Measurements from ENCODE around the gene ZNF664. TPM values are rescaled to one million over a fixed set of nuclear protein-coding genes. Genes with fewer than 3 reads are reported as not detected.

ZNF664 gene
- total and polyA plus RNA-seq, 2 of the 4 experiments (the other 2 are of a cell fraction), result 29.9 to 32.6 TPM

- in situ Hi-C loops (cut with MboI; ENCODE audit: low sequenced_read_pairs), result no loop called here
- Histone ChIP-seq H3K9me3 (ENCODE audit: control insufficient read depth, insufficient read depth, low read length) (no peaks in the 10 kb centered on the region), H2BK15ac (ENCODE audit: low read depth, low read length) (no peak overlapping the region), H3K56ac (ENCODE audit: extremely low read depth, insufficient read depth, low read length) (no peak overlapping the region), H3K27me3 (ENCODE audit: control insufficient read depth, insufficient read depth, low read length) (no peaks in the 10 kb centered on the region), H2BK5ac (ENCODE audit: low read depth, low read length, poor library complexity, severe bottlenecking) (no peak overlapping the region), H2AK5ac (ENCODE audit: low read depth, low read length) (no peak overlapping the region), H3K9ac (ENCODE audit: low read depth, low read length) (no peak overlapping the region), H2BK20ac (ENCODE audit: low read depth, low read length) (no peak overlapping the region), H4K5ac (ENCODE audit: low read depth, low read length) (no peak overlapping the region), H2BK120ac (ENCODE audit: low read depth, low read length) (no peak overlapping the region), H2AK9ac (replicated peaks; ENCODE audit: low read depth, low read length, poor library complexity) (no peak overlapping the region), H3K4me3 (ENCODE audit: insufficient read depth, low read depth, low read length) (no peak overlapping the region), H3K79me1 (ENCODE audit: low read depth in 1 of 2, low read length in 2 of 2) (peaks cover 20 to 70% of the 10 kb centered on the region in 2 experiments), H4K8ac (ENCODE audit: low read depth in 2 of 2, low read length in 2 of 2) (no peak overlapping the region), H3K4ac (ENCODE audit: low read depth, low read length) (no peak overlapping the region), H3K9me1 (ENCODE audit: insufficient read depth, low read length) (peaks cover 6% of the 10 kb centered on the region; the same call in 1 of the 2 replicates), H3K18ac (ENCODE audit: low read depth, low read length) (no peak overlapping the region), H3K27ac (ENCODE audit: insufficient read depth, low read length) (no peak overlapping the region), H3K4me1 (ENCODE audit: control insufficient read depth, insufficient read depth, low read length) (peaks cover 10% of the 10 kb centered on the region), H3K4me2 (ENCODE audit: low read depth, low read length) (no peak overlapping the region), H2AFZ (replicated peaks; ENCODE audit: low read length, poor library complexity) (no peak overlapping the region), H3K23ac (ENCODE audit: low read depth, low read length) (no peak overlapping the region), H3K36me3 (ENCODE audit: control insufficient read depth, insufficient read depth, low read length) (no peaks in the 10 kb centered on the region), H4K20me1 (ENCODE audit: insufficient read depth, low read length) (0 out of 2 replicates have a peak, but pooled peaks cover 4% of the 10 kb centered on the region), H3K14ac (replicated peaks; ENCODE audit: low read depth, low read length) (no peak overlapping the region), H4K91ac (ENCODE audit: insufficient read depth, low read depth, low read length) (no peak overlapping the region)
- WGBS, 2 experiments (ENCODE audit: extremely low coverage in 2 of 2, insufficient read length in 1 of 2), result no CpG with 5 or more reads among the region's 9 CpGs
- TF ChIP-seq, protein P1, sequence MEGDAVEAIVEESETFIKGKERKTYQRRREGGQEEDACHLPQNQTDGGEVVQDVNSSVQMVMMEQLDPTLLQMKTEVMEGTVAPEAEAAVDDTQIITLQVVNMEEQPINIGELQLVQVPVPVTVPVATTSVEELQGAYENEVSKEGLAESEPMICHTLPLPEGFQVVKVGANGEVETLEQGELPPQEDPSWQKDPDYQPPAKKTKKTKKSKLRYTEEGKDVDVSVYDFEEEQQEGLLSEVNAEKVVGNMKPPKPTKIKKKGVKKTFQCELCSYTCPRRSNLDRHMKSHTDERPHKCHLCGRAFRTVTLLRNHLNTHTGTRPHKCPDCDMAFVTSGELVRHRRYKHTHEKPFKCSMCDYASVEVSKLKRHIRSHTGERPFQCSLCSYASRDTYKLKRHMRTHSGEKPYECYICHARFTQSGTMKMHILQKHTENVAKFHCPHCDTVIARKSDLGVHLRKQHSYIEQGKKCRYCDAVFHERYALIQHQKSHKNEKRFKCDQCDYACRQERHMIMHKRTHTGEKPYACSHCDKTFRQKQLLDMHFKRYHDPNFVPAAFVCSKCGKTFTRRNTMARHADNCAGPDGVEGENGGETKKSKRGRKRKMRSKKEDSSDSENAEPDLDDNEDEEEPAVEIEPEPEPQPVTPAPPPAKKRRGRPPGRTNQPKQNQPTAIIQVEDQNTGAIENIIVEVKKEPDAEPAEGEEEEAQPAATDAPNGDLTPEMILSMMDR (conservative IDR thresholded peaks at IDR 0.05; ENCODE audit: low read depth, low read length), result no peak
- no peak for TF ChIP-seq RCOR1 (IDR thresholded peaks at IDR 0.05; ENCODE audit: insufficient replicate concordance, low read length)
- TF ChIP-seq MXI1 (IDR thresholded peaks at IDR 0.05; ENCODE audit: borderline replicate concordance, low read depth, low read length), result no peak
- dilution Hi-C loops (cut with HindIII; ENCODE audit: low sequenced_read_pairs, unreplicated experiment), result no loop called here
- DNase-seq (no peak), ATAC-seq (ENCODE audit: low read depth) (no peak)
- no TSS peak for BruUV-seq (replicated peaks)
- POLR2A ChIA-PET (ENCODE audit: unreplicated experiment), result no interaction called here
- CTCF ChIA-PET, result interaction anchor here (0.6 to 1.6 kb wide), 2 partner anchors 18 to 51 kb away, joined by 3 read pairs; no protein-coding TSS in a partner anchor
- intact Hi-C loops (cut with micrococcal nuclease), result no loop called here
Measured at GRCh38 chr12:123956249-123956648, 16.8 kb upstream of the ZNF664 start.

All from IMR-90 (cell line).